Body of pancreas (tissue), 4 donors: ENCODE results near the gene SLC38A9.

Source experiments
- CTCF ChIP-seq, 7 experiments: fragments of 450-650 bp in 4 of 7; fragments of 200-600 bp in 3 of 7; sonication (generic) in 3 of 7; IDR thresholded peaks; one replicate each; pipeline ENCODE4 v1.5.1; 2016 to 2019; ENCODE audit warnings: antibody characterized with exemption in 7 of 7
- POLR2A ChIP-seq, 3 donors: fragments of 450-650 bp; IDR thresholded peaks; one replicate each; pipeline ENCODE4 v1.6.1; 2016; ENCODE audit warnings: antibody characterized with exemption in 3 of 3, mild to moderate bottlenecking in 2 of 3

- TF ChIP-seq CTCF (IDR thresholded peaks at IDR 0.05) (no peak), POLR2A (IDR thresholded peaks at IDR 0.05) (no peak)
These were observed 62.2 kb downstream of the SLC38A9 start for GRCh38 chr5:55649963-55650362.
